TTC549 (cell line): ENCODE results near the gene PRDM10.
"Not testable (repeated sequence)": the region's sequence is repeated elsewhere in the genome, so short reads cannot be mapped to it uniquely, and the experiment has no call there.

Experiments used
- FAIRE-seq: peaks from 2 replicates; lab custom pipeline; 2012; peaks lifted over from hg19 to GRCh38; lab: Jason Lieb, UNC

PRDM10 gene

GRCh38 chr11:129894278-129895125 is 108.1 kb downstream of the PRDM10 start:
- FAIRE-seq: no peak

- FAIRE-seq: no peak
Measured at GRCh38 chr11:129888451-129888850, 114.2 kb downstream of the PRDM10 start.

- no peak for FAIRE-seq
Measured at GRCh38 chr11:129885381-129885780, 117.3 kb downstream of the PRDM10 start.

GRCh38 chr11:129884581-129884980 is 118.1 kb downstream of the PRDM10 start:
- no peak for FAIRE-seq

- no peak for FAIRE-seq
Measured at GRCh38 chr11:129881570-129882170, 121.0 kb downstream of the PRDM10 start.

- no peak for FAIRE-seq
Measured at GRCh38 chr11:129880311-129880710, 122.3 kb downstream of the PRDM10 start.

GRCh38 chr11:129871914-129872313 is 130.7 kb downstream of the PRDM10 start:
- FAIRE-seq: no peak

- FAIRE-seq: not testable (repeated sequence)
Measured at GRCh38 chr11:129868626-129869025, 134.0 kb downstream of the PRDM10 start.

GRCh38 chr11:129866311-129866710 is 136.3 kb downstream of the PRDM10 start:
- FAIRE-seq: no peak

- FAIRE-seq: no peak
Measured at GRCh38 chr11:129865701-129866100, 136.9 kb downstream of the PRDM10 start.

- FAIRE-seq: no peak
Measured at GRCh38 chr11:129864811-129865210, 137.8 kb downstream of the PRDM10 start.

GRCh38 chr11:129861702-129862522 is 140.7 kb downstream of the PRDM10 start:
- FAIRE-seq: no peak

- FAIRE-seq: no peak
Measured at GRCh38 chr11:129856036-129856435, 146.6 kb downstream of the PRDM10 start.

- no peak for FAIRE-seq
Measured at GRCh38 chr11:129855086-129855485, 147.5 kb downstream of the PRDM10 start.

- FAIRE-seq: no peak
Measured at GRCh38 chr11:129854232-129854805, 148.3 kb downstream of the PRDM10 start.

- FAIRE-seq: no peak
Measured at GRCh38 chr11:129853518-129854231, 149.0 kb downstream of the PRDM10 start.

- no peak for FAIRE-seq
Measured at GRCh38 chr11:129852125-129852740, 150.4 kb downstream of the PRDM10 start.
